ENCODE data around the gene NR6A1. TPM values are rescaled to one million over a fixed set of nuclear protein-coding genes. Genes with fewer than 3 reads are reported as not detected.

The NR6A1 gene
- total and polyA plus RNA-seq, 2 of the 13 experiments (the other 11 are each of a cell fraction or from before 2014, with no cell fraction given) = 28.1 to 31.5 TPM

DNA sequence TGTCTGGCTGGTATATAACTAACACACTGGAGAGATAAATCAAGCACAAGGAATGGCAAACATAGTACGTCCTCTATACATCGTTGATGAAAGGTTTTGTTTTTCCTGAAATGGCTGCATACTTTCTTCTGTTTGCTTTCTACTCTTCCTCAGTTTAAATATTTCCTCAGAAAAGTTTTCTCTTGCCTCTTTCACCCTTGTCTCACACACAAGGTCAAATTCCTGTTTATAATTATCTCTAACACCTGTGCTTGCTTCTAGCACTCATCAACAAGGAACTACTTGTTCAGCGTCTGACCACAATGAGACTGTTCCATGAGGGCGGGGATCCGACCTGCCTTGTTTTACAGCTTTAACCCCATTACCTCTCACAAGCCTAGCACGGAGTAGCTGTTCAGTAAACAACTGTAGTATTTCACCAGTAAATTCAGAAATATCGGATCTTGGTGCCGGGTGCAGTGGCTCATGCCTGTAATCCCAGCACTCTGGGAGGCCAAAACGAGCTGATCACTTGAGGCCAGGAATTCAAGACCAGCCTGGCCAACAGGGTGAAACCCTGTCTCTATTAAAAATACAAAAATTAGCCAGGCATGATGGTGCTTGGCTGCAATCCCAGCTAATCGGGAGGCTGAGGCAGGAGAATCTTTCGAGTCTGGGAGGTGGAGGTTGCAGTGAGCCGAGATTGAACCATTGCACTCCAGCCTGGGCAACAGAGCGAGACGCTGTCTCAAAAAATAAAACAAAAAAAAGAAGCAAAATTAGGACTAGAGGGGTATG lies 37.0 kb downstream of the NR6A1 start (continued):
- TF ChIP-seq, protein P1, sequence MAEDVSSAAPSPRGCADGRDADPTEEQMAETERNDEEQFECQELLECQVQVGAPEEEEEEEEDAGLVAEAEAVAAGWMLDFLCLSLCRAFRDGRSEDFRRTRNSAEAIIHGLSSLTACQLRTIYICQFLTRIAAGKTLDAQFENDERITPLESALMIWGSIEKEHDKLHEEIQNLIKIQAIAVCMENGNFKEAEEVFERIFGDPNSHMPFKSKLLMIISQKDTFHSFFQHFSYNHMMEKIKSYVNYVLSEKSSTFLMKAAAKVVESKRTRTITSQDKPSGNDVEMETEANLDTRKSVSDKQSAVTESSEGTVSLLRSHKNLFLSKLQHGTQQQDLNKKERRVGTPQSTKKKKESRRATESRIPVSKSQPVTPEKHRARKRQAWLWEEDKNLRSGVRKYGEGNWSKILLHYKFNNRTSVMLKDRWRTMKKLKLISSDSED (CRISPR knock-in tag; IDR thresholded peaks at IDR 0.05) = no peak
- TF ChIP-seq ZSCAN21 (CRISPR knock-in tag; IDR thresholded peaks at IDR 0.05; ENCODE audit: borderline replicate concordance) (no peak), THAP11 (CRISPR knock-in tag; IDR thresholded peaks at IDR 0.05) (peak; percentile 54; the same call in 1 of the 2 replicates), ZNF354B (CRISPR knock-in tag; IDR thresholded peaks at IDR 0.05) (0 out of 2 replicates have a peak, but pooled peaks have one; percentile 52), ZEB1 (IDR thresholded peaks at IDR 0.05; ENCODE audit: insufficient replicate concordance, low read depth) (no peak), SP5 (CRISPR knock-in tag; IDR thresholded peaks at IDR 0.05; ENCODE audit: borderline replicate concordance, low read depth) (peak; percentile 91), ZNF652 (CRISPR knock-in tag; IDR thresholded peaks at IDR 0.05; ENCODE audit: borderline replicate concordance, low read depth) (peak; percentile 69), ATF1 (CRISPR knock-in tag; IDR thresholded peaks at IDR 0.05) (no peak), ZNF256 (CRISPR knock-in tag; conservative IDR thresholded peaks at IDR 0.05) (no peak), MTA1 (CRISPR knock-in tag; IDR thresholded peaks at IDR 0.05; ENCODE audit: borderline replicate concordance) (0 out of 2 replicates have a peak, but pooled peaks have one; percentile 22), ATF7 (IDR thresholded peaks at IDR 0.05) (no peak), ATF7 (CRISPR knock-in tag; IDR thresholded peaks at IDR 0.05) (no peak), SNAI1 (CRISPR knock-in tag; IDR thresholded peaks at IDR 0.05; ENCODE audit: borderline replicate concordance) (0 out of 2 replicates have a peak, but pooled peaks have one; percentile 29), ZBTB7B (CRISPR knock-in tag; IDR thresholded peaks at IDR 0.05) (no peak), HDAC2 (CRISPR knock-in tag; IDR thresholded peaks at IDR 0.05) (peak; percentile 93), HNF4A (CRISPR knock-in tag; IDR thresholded peaks at IDR 0.05) (peak; percentile 63; the same call in 1 of the 2 replicates), RXRB (CRISPR knock-in tag; IDR thresholded peaks at IDR 0.05; ENCODE audit: borderline replicate concordance) (peak; percentile 76), CHD4 (IDR thresholded peaks at IDR 0.05; ENCODE audit: borderline replicate concordance, low read length) (no peak), RXRA (CRISPR knock-in tag; IDR thresholded peaks at IDR 0.05) (peak; percentile 48; the same call in 1 of the 2 replicates), SAP130 (CRISPR knock-in tag; IDR thresholded peaks at IDR 0.05; ENCODE audit: low read depth) (peak; percentile 68)
- TF ChIP-seq, protein P2, sequence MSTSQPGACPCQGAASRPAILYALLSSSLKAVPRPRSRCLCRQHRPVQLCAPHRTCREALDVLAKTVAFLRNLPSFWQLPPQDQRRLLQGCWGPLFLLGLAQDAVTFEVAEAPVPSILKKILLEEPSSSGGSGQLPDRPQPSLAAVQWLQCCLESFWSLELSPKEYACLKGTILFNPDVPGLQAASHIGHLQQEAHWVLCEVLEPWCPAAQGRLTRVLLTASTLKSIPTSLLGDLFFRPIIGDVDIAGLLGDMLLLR (CRISPR knock-in tag; IDR thresholded peaks at IDR 0.05) = no peak
- TF ChIP-seq, protein P3, sequence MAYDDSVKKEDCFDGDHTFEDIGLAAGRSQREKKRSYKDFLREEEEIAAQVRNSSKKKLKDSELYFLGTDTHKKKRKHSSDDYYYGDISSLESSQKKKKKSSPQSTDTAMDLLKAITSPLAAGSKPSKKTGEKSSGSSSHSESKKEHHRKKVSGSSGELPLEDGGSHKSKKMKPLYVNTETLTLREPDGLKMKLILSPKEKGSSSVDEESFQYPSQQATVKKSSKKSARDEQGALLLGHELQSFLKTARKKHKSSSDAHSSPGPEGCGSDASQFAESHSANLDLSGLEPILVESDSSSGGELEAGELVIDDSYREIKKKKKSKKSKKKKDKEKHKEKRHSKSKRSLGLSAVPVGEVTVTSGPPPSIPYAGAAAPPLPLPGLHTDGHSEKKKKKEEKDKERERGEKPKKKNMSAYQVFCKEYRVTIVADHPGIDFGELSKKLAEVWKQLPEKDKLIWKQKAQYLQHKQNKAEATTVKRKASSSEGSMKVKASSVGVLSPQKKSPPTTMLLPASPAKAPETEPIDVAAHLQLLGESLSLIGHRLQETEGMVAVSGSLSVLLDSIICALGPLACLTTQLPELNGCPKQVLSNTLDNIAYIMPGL (CRISPR knock-in tag; IDR thresholded peaks at IDR 0.05; ENCODE audit: borderline replicate concordance in 1 of 2, low read depth in 1 of 2) = peak in 1 of 2 experiments; percentile 46; a peak in 1 of 4 replicates
- TF ChIP-seq, protein P4, sequence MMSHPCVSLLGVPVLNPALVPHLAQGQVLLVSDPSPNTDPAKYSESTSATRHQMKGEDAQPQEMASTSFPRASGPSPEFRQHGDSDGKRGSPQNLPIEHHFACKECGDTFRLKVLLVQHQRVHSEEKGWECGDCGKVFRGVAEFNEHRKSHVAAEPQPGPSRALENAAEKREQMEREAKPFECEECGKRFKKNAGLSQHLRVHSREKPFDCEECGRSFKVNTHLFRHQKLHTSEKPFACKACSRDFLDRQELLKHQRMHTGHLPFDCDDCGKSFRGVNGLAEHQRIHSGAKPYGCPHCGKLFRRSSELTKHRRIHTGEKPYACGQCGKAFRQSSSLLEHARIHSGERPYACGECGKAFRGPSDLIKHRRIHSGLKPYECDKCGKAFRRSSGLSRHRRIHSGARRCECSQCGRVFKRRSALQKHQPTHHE (CRISPR knock-in tag; IDR thresholded peaks at IDR 0.05; ENCODE audit: borderline replicate concordance) = peak; percentile 40; the same call in 1 of the 2 replicates
